ENCODE measurements around the gene GATA5. TPM values are rescaled to one million over a fixed set of nuclear protein-coding genes. Genes with fewer than 3 reads are reported as not detected.

Gene GATA5
- total and polyA plus RNA-seq, 9 donors: 0.08 to 5.5 (median 0.92) TPM; not detected in 2

DNA sequence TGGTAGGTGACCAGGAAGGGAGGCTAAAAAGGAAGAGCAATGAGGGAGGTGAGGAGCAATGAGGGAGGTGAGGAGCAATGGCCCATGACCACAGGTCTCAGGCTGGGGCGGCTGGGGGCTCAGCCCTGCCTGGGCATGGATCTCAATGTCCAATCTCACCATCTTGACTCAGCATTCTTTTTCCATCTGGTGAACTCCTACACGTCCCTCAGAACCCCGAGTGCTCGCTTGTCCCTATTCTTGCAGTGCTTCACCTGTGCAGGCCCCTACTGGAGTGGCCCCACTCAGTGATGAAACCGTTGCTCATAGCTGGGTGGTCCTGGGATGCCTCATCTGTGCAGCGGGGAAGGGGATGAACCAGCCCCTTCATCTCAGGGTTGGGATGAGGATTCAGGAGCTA lies 31.5 kb downstream of the GATA5 start:
- 89 to 95% (median 91%) methylated on average over 6 of the region's 6 CpGs for WGBS, 3 donors

DNA sequence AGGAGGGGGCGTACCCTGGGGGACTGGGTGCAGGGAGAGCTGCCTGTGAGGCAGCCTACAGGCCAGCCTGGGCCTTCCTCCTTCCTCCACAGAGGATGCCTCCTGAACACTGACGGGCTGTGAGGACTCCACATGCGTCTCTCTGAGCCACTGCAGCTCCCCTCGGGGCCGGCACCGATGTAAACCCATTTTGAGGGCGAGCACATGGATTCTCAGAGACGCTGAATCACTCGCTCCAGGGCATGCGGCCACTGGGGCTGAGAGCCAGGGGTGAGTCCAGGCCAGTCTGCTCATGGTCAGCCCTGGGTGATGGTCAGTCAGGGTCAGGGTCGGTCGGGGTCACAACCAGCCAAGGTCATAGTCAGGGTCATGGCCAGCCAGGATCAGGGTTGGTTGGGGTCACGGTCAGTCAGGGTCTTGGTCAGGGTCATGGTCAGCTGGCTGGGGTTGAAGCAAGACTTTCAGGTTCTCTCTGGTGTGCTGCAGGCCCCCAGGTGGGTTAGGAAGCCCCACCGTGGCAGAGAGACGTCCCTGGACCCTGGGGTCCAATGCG lies 33.7 kb downstream of the GATA5 start:
- H3K27me3 ChIP-seq: no peaks in the 10 kb centered on the region

More for the DNA sequence above, 31.5 kb downstream of the GATA5 start:
- no peak for DNase-seq
- no peak overlapping the region for H3K27ac ChIP-seq
- no peaks in the 10 kb centered on the region for H3K4me1 ChIP-seq (ENCODE audit: insufficient read depth)
- no peaks in the 10 kb centered on the region for H3K27me3 ChIP-seq
- no peak overlapping the region for H3K4me3 ChIP-seq
- no peak for TF ChIP-seq EP300 (IDR thresholded peaks at IDR 0.05)
- TF ChIP-seq CTCF (IDR thresholded peaks at IDR 0.05): no peak
- no peak for TF ChIP-seq POLR2A (IDR thresholded peaks at IDR 0.05)
- no peaks in the 10 kb centered on the region for H3K36me3 ChIP-seq
- intact Hi-C loops (cut with DNase I): no loop called here
- H3K9me3 ChIP-seq: no peaks in the 10 kb centered on the region

GRCh38 chr20:62439218-62439617 lies 36.6 kb downstream of the GATA5 start:
- Histone ChIP-seq H3K9me3 (no peaks in the 10 kb centered on the region), H3K36me3 (no peaks in the 10 kb centered on the region), H3K27me3 (no peaks in the 10 kb centered on the region), H3K4me3 (no peak overlapping the region), H3K27ac (no peak overlapping the region), H3K4me1 (ENCODE audit: insufficient read depth) (no peaks in the 10 kb centered on the region)
- intact Hi-C loops (cut with DNase I): no loop called here
- WGBS, 3 donors: 83 to 95% (median 84%) methylated on average over 5 of the region's 5 CpGs
- no peak for DNase-seq
- TF ChIP-seq POLR2A (IDR thresholded peaks at IDR 0.05) (no peak), EP300 (IDR thresholded peaks at IDR 0.05) (no peak), CTCF (IDR thresholded peaks at IDR 0.05) (no peak)

More for the DNA sequence above, 33.7 kb downstream of the GATA5 start:
- intact Hi-C loops (cut with DNase I): no loop called here
- no peaks in the 10 kb centered on the region for H3K9me3 ChIP-seq
- 75 to 84% (median 78%) methylated on average over 16 of the region's 16 CpGs for WGBS, 3 donors
- H3K4me1 ChIP-seq (ENCODE audit: insufficient read depth): no peaks in the 10 kb centered on the region
- no peak for DNase-seq
- H3K36me3 ChIP-seq: no peaks in the 10 kb centered on the region
- no peak overlapping the region for H3K27ac ChIP-seq
- no peak overlapping the region for H3K4me3 ChIP-seq
- TF ChIP-seq POLR2A (IDR thresholded peaks at IDR 0.05) (no peak), EP300 (IDR thresholded peaks at IDR 0.05) (no peak), CTCF (IDR thresholded peaks at IDR 0.05) (no peak)

GRCh38 chr20:62437927-62438326 lies 37.9 kb downstream of the GATA5 start:
- H3K9me3 ChIP-seq: no peaks in the 10 kb centered on the region
- DNase-seq: no peak
- no peak for TF ChIP-seq CTCF (IDR thresholded peaks at IDR 0.05)
- H3K4me3 ChIP-seq: no peak overlapping the region
- no peaks in the 10 kb centered on the region for H3K4me1 ChIP-seq (ENCODE audit: insufficient read depth)
- intact Hi-C loops (cut with DNase I): no loop called here
- no peaks in the 10 kb centered on the region for H3K27me3 ChIP-seq
- H3K36me3 ChIP-seq: no peaks in the 10 kb centered on the region
- WGBS, 3 donors: 47 to 69% (median 53%) methylated on average over 21 to 24 of the region's 24 CpGs
- H3K27ac ChIP-seq: no peak overlapping the region

Data from ovary (tissue), 9 donors.